ENCODE measurements around the gene RNGTT. TPM values are rescaled to one million over a fixed set of nuclear protein-coding genes. Genes with fewer than 3 reads are reported as not detected.

RNGTT gene
- total and polyA plus RNA-seq, 10 of the 15 experiments (the other 5 are each of a cell fraction or from before 2014, with no cell fraction given), result 7.7 to 30.4 (median 22.2) TPM

DNA sequence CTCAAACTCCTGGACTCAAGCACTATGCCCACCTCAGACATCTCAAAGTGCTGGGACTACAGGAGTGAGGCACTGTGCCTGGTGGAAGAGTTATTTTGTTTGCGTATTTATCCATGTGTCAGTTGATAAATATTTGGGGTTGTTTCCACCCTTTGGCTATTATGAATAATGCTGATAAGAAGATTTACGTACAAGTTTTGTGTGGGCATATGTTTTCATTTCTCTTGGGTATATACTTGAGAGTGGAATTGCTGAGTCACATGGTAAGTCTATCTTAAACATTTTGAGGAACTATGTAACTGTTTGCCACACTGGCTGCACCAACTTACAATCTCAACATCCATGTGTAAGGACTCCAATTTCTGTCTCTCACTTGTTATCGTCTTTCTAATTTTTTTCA, 200.3 kb downstream of the RNGTT start:
- Histone ChIP-seq H3K4me3 (no peak overlapping the region), H4K20me1 (ENCODE audit: control insufficient read depth, insufficient read depth) (no peaks in the 10 kb centered on the region), H2AFZ (ENCODE audit: control insufficient read depth, low read depth, low read length) (no peak overlapping the region), H3K36me3 (ENCODE audit: control insufficient read depth in 2 of 2, insufficient read depth in 2 of 2, low read length in 1 of 2) (no peaks in the 10 kb centered on the region; a peak in 2 of 4 replicates), H3K9ac (ENCODE audit: control insufficient read depth, insufficient read depth, low read length) (no peak overlapping the region), H3K27ac (ENCODE audit: control insufficient read depth, insufficient read depth) (peak overlapping the region; percentile 84), H3K27me3 (replicated peaks in 1 of 2; ENCODE audit: control insufficient read depth in 2 of 2, insufficient read depth in 2 of 2, low read length in 1 of 2) (no peaks in the 10 kb centered on the region), H3K9me3 (replicated peaks; ENCODE audit: control insufficient read depth, insufficient read depth, low read length) (peaks cover 16% of the 10 kb centered on the region), H3K4me1 (ENCODE audit: control insufficient read depth, insufficient read depth, low read length) (peaks cover 13% of the 10 kb centered on the region), H3K79me2 (ENCODE audit: control insufficient read depth, insufficient read depth, low read length) (no peaks in the 10 kb centered on the region; the same call in 1 of the 2 replicates), H3K4me2 (ENCODE audit: control insufficient read depth, insufficient read depth) (no peak overlapping the region)
- 57% methylated on average over 3 of the region's 3 CpGs for WGBS (ENCODE audit: insufficient coverage, insufficient replicate concordance, low lambda C conversion rate, missing lambda C conversion rate)
- intact Hi-C loops (cut with micrococcal nuclease; ENCODE audit: unreplicated experiment), result loop anchor here (5.0 kb wide), 2 partner anchors 271 to 836 kb away; no protein-coding TSS in a partner anchor
- ChIA-PET CTCF (interaction anchor here (0.7 to 5.5 kb wide), 3 partner anchors 22 to 270 kb away, joined by 3 to 28 read pairs (median 4); no protein-coding TSS in a partner anchor), POLR2A (interaction anchor here (0.6 to 2.0 kb wide), 3 partner anchors 120 to 251 kb away, joined by 4 to 6 read pairs (median 4); no protein-coding TSS in a partner anchor), RAD21 (ENCODE audit: unreplicated experiment) (interaction anchor here (0.6 to 6.3 kb wide), 8 partner anchors 28 to 931 kb away, joined by 3 to 56 read pairs (median 4); no protein-coding TSS in a partner anchor), SMC1A (ENCODE audit: uncharacterized antibody, unreplicated experiment) (interaction anchor here (0.7 to 5.6 kb wide), 9 partner anchors 19 to 270 kb away, joined by 3 to 41 read pairs (median 5); no protein-coding TSS in a partner anchor)
- ATAC-seq (no peak), FAIRE-seq (no peak), DNase-seq (ENCODE audit: low read depth, low spot score) (no peak)
- no TSS peak for BruUV-seq (replicated peaks)
- in situ Hi-C loops (cut with MboI), result no loop called here
- no peak for TF ChIP-seq TCF3 (IDR thresholded peaks at IDR 0.05; ENCODE audit: borderline replicate concordance, insufficient read depth, low read depth, low read length)
- TF ChIP-seq, protein P1, sequence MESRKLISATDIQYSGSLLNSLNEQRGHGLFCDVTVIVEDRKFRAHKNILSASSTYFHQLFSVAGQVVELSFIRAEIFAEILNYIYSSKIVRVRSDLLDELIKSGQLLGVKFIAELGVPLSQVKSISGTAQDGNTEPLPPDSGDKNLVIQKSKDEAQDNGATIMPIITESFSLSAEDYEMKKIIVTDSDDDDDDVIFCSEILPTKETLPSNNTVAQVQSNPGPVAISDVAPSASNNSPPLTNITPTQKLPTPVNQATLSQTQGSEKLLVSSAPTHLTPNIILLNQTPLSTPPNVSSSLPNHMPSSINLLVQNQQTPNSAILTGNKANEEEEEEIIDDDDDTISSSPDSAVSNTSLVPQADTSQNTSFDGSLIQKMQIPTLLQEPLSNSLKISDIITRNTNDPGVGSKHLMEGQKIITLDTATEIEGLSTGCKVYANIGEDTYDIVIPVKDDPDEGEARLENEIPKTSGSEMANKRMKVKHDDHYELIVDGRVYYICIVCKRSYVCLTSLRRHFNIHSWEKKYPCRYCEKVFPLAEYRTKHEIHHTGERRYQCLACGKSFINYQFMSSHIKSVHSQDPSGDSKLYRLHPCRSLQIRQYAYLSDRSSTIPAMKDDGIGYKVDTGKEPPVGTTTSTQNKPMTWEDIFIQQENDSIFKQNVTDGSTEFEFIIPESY (IDR thresholded peaks at IDR 0.05), result no peak
- TF ChIP-seq, protein P2, sequence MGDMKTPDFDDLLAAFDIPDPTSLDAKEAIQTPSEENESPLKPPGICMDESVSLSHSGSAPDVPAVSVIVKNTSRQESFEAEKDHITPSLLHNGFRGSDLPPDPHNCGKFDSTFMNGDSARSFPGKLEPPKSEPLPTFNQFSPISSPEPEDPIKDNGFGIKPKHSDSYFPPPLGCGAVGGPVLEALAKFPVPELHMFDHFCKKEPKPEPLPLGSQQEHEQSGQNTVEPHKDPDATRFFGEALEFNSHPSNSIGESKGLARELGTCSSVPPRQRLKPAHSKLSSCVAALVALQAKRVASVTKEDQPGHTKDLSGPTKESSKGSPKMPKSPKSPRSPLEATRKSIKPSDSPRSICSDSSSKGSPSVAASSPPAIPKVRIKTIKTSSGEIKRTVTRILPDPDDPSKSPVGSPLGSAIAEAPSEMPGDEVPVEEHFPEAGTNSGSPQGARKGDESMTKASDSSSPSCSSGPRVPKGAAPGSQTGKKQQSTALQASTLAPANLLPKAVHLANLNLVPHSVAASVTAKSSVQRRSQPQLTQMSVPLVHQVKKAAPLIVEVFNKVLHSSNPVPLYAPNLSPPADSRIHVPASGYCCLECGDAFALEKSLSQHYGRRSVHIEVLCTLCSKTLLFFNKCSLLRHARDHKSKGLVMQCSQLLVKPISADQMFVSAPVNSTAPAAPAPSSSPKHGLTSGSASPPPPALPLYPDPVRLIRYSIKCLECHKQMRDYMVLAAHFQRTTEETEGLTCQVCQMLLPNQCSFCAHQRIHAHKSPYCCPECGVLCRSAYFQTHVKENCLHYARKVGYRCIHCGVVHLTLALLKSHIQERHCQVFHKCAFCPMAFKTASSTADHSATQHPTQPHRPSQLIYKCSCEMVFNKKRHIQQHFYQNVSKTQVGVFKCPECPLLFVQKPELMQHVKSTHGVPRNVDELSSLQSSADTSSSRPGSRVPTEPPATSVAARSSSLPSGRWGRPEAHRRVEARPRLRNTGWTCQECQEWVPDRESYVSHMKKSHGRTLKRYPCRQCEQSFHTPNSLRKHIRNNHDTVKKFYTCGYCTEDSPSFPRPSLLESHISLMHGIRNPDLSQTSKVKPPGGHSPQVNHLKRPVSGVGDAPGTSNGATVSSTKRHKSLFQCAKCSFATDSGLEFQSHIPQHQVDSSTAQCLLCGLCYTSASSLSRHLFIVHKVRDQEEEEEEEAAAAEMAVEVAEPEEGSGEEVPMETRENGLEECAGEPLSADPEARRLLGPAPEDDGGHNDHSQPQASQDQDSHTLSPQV (IDR thresholded peaks at IDR 0.05), result no peak; the same call in 1 of the 2 replicates
- no peak for TF ChIP-seq ASH2L (IDR thresholded peaks at IDR 0.05; ENCODE audit: borderline replicate concordance, low read depth)
- TF ChIP-seq, protein P3, sequence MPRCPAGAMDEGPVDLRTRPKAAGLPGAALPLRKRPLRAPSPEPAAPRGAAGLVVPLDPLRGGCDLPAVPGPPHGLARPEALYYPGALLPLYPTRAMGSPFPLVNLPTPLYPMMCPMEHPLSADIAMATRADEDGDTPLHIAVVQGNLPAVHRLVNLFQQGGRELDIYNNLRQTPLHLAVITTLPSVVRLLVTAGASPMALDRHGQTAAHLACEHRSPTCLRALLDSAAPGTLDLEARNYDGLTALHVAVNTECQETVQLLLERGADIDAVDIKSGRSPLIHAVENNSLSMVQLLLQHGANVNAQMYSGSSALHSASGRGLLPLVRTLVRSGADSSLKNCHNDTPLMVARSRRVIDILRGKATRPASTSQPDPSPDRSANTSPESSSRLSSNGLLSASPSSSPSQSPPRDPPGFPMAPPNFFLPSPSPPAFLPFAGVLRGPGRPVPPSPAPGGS (IDR thresholded peaks at IDR 0.05; ENCODE audit: borderline replicate concordance, insufficient read depth, low read depth, low read length, poor library complexity, severe bottlenecking), result no peak
- no peak for TF ChIP-seq EP300 (IDR thresholded peaks at IDR 0.05; ENCODE audit: borderline replicate concordance in 1 of 2, control insufficient read depth in 1 of 2, low read depth in 2 of 2, low read length in 2 of 2)
- no peak for TF ChIP-seq LARP7 (IDR thresholded peaks at IDR 0.05)
- TF ChIP-seq ESRRA (IDR thresholded peaks at IDR 0.05; ENCODE audit: low read length), result no peak
- TF ChIP-seq, protein P4, sequence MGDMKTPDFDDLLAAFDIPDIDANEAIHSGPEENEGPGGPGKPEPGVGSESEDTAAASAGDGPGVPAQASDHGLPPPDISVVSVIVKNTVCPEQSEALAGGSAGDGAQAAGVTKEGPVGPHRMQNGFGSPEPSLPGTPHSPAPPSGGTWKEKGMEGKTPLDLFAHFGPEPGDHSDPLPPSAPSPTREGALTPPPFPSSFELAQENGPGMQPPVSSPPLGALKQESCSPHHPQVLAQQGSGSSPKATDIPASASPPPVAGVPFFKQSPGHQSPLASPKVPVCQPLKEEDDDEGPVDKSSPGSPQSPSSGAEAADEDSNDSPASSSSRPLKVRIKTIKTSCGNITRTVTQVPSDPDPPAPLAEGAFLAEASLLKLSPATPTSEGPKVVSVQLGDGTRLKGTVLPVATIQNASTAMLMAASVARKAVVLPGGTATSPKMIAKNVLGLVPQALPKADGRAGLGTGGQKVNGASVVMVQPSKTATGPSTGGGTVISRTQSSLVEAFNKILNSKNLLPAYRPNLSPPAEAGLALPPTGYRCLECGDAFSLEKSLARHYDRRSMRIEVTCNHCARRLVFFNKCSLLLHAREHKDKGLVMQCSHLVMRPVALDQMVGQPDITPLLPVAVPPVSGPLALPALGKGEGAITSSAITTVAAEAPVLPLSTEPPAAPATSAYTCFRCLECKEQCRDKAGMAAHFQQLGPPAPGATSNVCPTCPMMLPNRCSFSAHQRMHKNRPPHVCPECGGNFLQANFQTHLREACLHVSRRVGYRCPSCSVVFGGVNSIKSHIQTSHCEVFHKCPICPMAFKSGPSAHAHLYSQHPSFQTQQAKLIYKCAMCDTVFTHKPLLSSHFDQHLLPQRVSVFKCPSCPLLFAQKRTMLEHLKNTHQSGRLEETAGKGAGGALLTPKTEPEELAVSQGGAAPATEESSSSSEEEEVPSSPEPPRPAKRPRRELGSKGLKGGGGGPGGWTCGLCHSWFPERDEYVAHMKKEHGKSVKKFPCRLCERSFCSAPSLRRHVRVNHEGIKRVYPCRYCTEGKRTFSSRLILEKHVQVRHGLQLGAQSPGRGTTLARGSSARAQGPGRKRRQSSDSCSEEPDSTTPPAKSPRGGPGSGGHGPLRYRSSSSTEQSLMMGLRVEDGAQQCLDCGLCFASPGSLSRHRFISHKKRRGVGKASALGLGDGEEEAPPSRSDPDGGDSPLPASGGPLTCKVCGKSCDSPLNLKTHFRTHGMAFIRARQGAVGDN (IDR thresholded peaks at IDR 0.05), result no peak
- TF ChIP-seq RAD51 (IDR thresholded peaks at IDR 0.05), result peak; percentile 31; the same call in 1 of the 2 replicates
- no peak for TF ChIP-seq IKZF1 (conservative IDR thresholded peaks at IDR 0.05)
